ENCODE data around the gene FNIP2. TPM values are rescaled to one million over a fixed set of nuclear protein-coding genes. Genes with fewer than 3 reads are reported as not detected.
"Not testable (repeated sequence)": the region's sequence is repeated elsewhere in the genome, so short reads cannot be mapped to it uniquely, and the experiment has no call there.

The FNIP2 gene
- polyA plus RNA-seq, 4 donors: 43.0 to 50.1 (median 49.5) TPM

DNA sequence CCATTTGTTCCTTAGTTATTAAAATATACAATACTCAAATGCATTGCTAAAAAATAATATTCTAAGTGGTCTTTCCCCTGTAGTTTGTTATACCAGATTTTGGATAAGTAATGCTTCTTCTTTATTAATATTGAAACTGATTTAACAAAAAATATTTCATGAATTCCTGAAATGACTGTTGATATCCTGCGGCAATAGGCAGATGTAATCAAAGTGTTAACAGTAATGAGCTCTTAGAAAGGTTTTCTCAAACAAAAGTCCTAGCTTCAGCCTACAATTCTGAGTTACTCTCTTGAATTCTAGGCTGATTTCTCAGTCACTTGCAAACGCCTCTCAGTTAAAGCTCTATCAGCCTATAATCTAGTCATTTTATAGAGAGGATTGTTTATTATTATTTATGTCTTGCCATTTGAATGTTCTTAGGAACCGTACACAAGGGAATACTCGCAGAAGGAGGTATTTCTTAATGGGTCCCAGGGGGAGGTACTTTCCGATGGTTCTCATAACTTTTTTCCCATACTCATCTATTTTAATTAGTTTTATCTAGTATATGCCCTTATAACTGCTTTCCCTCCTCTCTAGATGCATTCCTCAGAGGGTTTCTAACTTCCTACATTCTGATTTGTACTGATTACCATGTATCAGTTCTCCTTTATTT is 96.8 kb downstream of the FNIP2 start:
- no peak for DNase-seq (ENCODE audit: low read depth in 4 of 4, low spot score in 3 of 4)

DNA sequence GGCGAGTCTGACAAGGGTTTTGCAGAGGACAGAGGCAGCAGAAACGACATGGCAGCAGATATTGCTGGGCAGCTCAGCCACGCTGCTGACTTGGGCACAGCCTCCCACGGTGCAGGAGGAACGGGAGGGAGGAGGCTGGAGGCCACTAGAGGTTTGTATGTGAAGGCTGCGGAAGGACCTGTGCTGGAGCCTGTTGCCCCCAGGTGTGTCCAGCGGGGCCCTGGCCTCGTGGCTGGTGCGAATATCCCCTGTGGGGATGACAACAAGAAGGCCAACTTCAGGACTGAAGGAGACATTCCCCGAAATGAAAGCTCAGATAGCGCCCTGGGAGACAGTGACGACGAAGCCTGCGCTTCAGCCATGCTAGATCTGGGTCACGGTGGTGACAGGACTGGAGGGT is 100.2 kb downstream of the FNIP2 start:
- DNase-seq (ENCODE audit: low read depth in 4 of 4, low spot score in 3 of 4): no peak

DNA sequence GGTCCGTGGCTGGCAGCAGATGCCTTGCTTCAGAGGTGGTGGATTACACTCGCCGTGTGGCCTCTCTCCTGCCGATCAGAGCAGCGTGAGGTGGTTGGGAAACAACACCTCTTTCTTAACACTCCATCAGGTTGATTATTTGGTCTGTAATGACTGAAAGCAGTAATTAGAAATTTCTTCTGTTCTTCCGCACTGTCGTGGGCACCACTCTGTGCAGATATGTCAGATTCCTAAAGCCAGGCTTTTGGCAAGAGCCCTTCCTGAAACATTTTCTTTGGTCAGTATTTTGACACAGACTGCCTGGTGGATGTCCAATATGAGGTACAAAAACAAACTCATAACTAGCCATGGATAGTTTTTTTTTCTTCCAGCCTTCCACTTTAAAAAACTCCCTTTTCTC is 100.9 kb downstream of the FNIP2 start:
- DNase-seq (ENCODE audit: low read depth in 4 of 4, low spot score in 3 of 4): no peak

GRCh38 chr4:158870282-158870625 is 101.4 kb downstream of the FNIP2 start:
- no peak for DNase-seq (ENCODE audit: low read depth in 4 of 4, low spot score in 3 of 4)

GRCh38 chr4:158870626-158871334 is 102.0 kb downstream of the FNIP2 start:
- no peak for DNase-seq (ENCODE audit: low read depth in 4 of 4, low spot score in 3 of 4)

GRCh38 chr4:158871335-158871724 is 102.5 kb downstream of the FNIP2 start:
- DNase-seq (ENCODE audit: low read depth in 4 of 4, low spot score in 3 of 4): no peak

DNA sequence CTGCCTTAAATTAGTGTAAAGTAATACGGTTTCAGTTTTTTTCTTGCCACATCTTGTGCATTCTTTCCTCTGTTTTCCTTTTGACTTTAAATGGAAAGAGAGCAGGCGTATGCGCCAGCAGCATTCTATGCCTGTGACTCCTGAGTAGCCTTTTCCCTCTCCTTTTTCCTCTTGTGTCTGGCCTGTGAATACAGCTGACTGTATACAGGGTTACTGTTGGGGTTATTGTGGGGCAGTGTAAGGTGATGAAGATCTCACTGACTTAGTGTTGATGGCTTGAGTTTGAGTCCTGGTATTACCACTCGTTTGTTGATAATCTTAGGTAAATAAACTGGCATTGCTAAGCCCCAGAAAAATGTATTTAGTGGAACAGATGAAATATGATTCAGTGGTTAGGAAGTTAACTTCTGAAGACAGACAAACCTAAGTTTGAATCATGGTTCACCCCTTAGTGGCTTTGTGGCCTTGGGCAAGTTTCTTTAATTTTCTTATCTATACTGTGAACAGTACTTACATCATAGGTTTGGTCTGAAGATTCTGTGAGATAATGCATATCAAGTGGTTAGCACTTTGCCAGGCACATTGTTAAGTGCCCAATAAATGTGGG is 105.1 kb downstream of the FNIP2 start:
- DNase-seq (ENCODE audit: low read depth in 4 of 4, low spot score in 3 of 4): no peak

GRCh38 chr4:158875026-158875425 is 106.2 kb downstream of the FNIP2 start:
- no peak for DNase-seq (ENCODE audit: low read depth in 4 of 4, low spot score in 3 of 4)

DNA sequence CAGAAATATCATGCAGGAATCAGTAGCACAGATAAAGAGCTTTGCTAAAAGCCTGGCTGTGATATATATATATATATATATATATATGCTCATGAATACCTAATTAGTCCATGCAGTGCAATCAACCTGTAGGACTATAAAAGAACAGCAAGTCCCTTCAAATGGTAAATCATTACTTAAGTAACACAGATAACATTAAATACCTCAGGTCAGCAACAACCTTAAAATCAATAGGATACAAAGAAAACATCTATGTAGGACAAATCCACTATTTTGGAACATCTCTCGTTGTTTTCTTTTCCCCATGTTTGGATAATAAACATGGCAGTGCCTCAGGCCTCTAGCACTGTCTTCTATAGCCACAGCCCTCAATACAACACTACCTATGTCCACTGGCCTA is 106.6 kb downstream of the FNIP2 start:
- DNase-seq (ENCODE audit: low read depth in 4 of 4, low spot score in 3 of 4): no peak

GRCh38 chr4:158877069-158877468 is 108.2 kb downstream of the FNIP2 start:
- no peak for DNase-seq (ENCODE audit: low read depth in 4 of 4, low spot score in 3 of 4)

GRCh38 chr4:158882142-158882541 is 113.3 kb downstream of the FNIP2 start:
- not testable (repeated sequence) for DNase-seq (ENCODE audit: low read depth in 4 of 4, low spot score in 3 of 4)

DNA sequence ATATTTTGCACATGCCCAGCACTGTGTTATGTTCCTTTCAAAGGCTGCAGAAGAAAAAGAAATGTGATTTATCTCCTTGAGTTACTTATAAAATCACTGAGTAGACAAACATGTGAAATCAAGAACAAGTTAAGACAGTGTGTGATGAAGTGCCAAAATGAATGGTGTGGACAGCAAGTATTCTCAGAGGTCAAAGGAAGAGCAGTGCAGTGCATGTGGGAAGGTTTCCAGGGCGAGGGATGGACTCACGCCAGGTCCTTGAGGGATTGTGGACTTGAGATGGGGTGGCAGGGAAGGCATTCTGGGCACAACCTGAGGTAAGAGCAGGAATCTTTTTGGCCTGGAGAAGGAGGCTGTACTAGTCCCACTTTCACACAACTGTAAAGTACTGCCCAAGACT is 115.5 kb downstream of the FNIP2 start:
- no peak for DNase-seq (ENCODE audit: low read depth in 4 of 4, low spot score in 3 of 4)

DNA sequence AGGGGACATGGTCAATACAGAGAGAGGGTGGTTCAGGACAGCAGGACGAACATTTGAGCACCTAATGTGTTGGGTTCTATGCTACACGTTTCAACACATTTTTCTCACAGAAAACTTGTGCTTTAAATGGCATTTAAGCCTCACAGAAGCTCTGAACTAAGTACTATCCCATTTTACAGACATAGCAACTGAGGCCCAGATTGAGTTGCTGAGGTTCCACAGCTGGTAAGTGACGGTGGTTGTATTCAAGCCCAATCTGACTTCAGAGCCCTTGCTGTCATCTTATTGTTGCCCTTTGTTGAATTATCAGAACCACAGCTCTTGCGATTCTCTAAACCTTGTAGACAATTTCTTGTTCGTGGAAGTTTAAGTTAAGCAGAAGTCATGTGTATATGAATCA is 116.7 kb downstream of the FNIP2 start:
- DNase-seq (ENCODE audit: low read depth in 4 of 4, low spot score in 3 of 4): no peak

DNA sequence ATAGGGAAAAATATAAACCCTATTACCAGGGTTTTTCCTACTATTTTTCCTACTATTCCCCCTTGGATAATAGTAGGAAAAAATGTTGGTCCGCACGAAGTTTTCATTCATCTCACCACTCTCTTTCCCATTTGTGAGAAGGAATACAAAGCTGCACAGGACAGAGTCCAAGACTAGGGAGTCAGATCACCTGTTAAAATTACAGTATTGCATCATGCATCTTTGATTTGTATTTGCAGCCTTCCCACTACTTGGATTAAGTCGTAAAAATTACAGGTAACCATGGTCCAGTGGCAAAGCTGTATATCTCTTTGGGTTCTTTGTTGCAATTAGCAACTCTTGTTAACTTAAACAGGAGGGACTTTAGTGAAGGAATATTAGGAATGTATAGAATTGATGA is 121.5 kb downstream of the FNIP2 start:
- DNase-seq (ENCODE audit: low read depth in 4 of 4, low spot score in 3 of 4): no peak

DNA sequence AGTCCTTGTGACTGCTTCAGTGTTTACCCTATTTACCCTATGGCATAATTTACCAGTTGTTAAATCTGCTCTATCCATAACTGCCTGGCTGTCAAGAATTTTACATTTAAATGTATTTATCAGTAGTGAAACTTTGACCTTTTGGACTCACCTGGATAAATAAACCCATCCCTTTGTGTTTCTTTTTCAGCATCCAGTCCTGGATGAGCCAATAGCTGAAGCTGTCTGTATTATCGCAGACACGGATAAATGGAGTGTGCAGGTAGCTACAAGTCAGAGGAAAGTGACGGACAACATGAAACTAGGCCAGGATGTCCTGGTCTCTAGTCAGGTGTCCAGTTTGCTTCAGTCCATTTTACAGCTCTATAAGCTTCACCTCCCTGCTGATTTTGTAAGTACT is 122.4 kb downstream of the FNIP2 start:
- DNase-seq (ENCODE audit: low read depth in 4 of 4, low spot score in 3 of 4): no peak

- DNase-seq (ENCODE audit: low read depth in 4 of 4, low spot score in 3 of 4): no peak
Observed at GRCh38 chr4:158894826-158895225, 126.0 kb downstream of the FNIP2 start.

DNA sequence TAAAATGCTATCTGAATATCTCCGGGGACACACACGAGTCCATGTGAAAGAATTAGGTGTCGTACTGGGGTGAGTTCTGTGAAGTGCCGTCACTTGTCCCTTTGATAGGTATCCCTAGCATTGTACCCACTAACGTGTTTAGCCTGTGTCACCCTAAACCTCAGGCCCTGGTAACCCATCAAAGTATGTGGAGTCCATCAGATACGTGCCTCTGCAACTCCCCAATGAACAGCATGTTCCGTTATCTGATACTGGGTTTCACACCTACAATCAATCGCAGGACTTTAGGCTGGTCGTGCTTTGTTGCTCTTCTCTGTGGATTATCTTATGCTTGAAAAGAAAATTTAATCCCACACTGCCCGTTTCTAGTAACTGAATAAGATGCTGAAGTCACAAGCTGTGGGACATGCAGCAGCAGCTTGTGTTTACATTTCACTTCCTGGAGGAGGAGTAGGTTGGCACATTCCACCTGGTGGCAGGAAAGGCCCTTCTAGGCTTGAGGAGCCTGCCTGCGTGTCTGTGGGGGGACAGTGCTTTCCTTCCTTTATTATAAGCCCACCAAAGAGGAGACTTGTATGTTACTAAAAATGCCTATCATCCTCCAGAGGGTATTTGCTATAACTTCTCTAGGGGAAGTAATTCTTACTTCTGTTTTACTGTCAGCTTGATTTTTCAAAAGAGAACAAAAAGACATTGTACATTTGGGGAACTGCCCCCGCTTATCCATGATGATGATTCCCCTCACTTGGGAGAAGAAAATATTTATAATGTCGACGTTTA is 127.2 kb downstream of the FNIP2 start:
- DNase-seq (ENCODE audit: low read depth in 4 of 4, low spot score in 3 of 4): no peak

DNA sequence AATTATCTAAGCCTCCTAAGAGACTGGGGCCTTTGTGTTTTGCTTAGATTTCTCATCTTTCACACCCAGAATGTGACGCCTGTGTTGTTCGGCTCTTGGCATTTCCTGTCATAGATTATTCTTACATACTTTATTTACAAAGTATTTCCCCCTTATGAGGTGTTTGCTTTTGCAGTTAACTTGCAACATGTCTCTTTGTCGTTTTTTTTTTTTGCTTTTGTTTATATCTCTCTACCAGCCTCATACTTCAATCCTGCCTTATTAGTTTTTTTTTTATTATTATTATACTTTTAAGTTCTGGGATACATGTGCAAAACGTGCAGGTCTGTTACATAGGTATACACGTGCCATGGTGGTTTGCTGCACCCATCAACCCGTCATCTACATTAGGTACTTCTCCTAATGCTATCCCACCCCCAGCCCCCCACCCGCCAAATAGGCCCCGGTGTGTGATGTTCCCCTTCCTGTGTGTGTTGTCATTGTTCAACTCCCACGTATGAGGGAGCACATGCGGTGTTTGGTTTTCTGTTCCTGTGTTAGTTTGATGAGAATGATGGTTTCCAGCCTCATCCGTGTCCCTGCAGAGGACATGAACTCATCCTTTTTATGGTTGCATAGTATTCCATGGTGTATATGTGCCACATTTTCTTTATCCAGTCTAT is 127.9 kb downstream of the FNIP2 start:
- DNase-seq (ENCODE audit: low read depth in 4 of 4, low spot score in 3 of 4): not testable (repeated sequence)

GRCh38 chr4:158900408-158900807 is 131.6 kb downstream of the FNIP2 start:
- not testable (repeated sequence) for DNase-seq (ENCODE audit: low read depth in 4 of 4, low spot score in 3 of 4)

DNA sequence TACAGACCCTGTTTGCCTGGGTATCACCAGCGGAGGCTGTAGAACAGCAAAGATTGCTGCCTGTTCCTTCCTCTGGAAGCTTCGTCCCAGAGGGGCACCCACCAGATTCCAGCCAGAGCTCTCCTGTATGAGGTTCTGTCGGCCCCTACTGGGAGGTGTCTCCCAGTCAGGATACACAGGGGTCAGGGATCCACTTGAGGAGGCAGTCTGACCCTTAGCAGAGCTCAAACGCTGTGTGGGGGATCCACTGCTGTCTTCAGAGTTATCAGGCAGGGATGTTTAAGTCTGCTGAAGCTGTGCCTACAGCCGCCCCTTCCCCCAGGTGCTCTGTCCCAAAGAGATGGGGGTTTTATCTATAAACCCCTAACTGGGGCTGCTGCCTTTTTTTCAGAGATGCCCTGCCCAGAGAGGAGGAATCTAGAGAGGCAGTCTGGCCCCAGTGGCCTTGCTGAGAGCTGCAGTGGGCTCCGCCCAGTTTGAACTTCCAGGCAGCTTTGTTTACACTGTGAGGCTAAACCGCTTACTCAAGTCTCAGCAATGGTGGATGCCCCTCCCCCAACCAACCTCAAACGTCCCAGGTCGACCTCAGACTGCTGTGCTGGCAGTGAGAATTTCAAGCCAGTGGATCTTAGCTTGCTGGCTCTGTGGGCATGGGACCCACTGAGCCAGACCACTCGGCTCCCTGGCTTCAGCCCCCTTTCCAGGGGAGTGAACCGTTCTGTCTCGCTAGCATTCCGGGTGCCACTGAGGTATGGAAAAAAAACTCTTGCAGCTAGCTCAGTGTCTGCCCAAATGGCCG is 133.7 kb downstream of the FNIP2 start:
- not testable (repeated sequence) for DNase-seq (ENCODE audit: low read depth in 4 of 4, low spot score in 3 of 4)

All from right renal pelvis (tissue), 4 donors.